Mesothelial cell of epicardium (in vitro differentiated cells): Measurements from ENCODE around the gene TSPAN32. TPM values are rescaled to one million over a fixed set of nuclear protein-coding genes. Genes with fewer than 3 reads are reported as not detected.

Experiments used
- DNase-seq, 2 experiments: peaks; one replicate each; pipeline ENCODE4 v3.0.0; 2021; ENCODE audit warnings: low spot score in 2 of 2; ENCODE audit not compliant: unreplicated experiment in 2 of 2
- H3K27ac Mint-ChIP-seq: 2 replicates; pipeline ENCODE4 v1.8.0; 2021; ENCODE audit warnings: mixed read lengths
- H3K27me3 Mint-ChIP-seq: 2 replicates; pipeline ENCODE4 v1.8.0; 2021; ENCODE audit warnings: low read depth, mixed read lengths
- H3K36me3 Mint-ChIP-seq: 2 replicates; pipeline ENCODE4 v1.8.0; 2021; ENCODE audit warnings: mixed read lengths
- H3K4me1 Mint-ChIP-seq: 2 replicates; pipeline ENCODE4 v1.8.0; 2021; ENCODE audit warnings: mixed read lengths
- H3K4me3 Mint-ChIP-seq: 2 replicates; pipeline ENCODE4 v1.8.0; 2021; ENCODE audit warnings: mild to moderate bottlenecking, moderate library complexity, mixed read lengths
- H3K9me3 Mint-ChIP-seq: 2 replicates; pipeline ENCODE4 v1.8.0; 2021; ENCODE audit warnings: mixed read lengths
- CTCF ChIP-seq: fragments of 200-600 bp; sonication (generic); IDR thresholded peaks from one replicate; pipeline ENCODE4 v1.5.0; 2021; ENCODE audit warnings: antibody characterized with exemption; ENCODE audit not compliant: unreplicated experiment
- total RNA-seq: library from RNA; stranded (reverse); gene quantifications from 3 replicates; pipeline ENCODE4 v1.2.1, GENCODE V29; 2021

The TSPAN32 gene
- total RNA-seq, 1 donor from 2014 or later, result 0.94 TPM

- TF ChIP-seq CTCF, result no peak
- peaks cover 32% of the 10 kb centered on the region for H3K27me3 Mint-ChIP-seq
- H3K36me3 Mint-ChIP-seq, result no peaks in the 10 kb centered on the region
- DNase-seq, result peak in 1 of 2 experiments; percentile 37
- H3K4me1 Mint-ChIP-seq, result peaks cover 8% of the 10 kb centered on the region
- H3K9me3 Mint-ChIP-seq, result no peaks in the 10 kb centered on the region
- no peak overlapping the region for H3K4me3 Mint-ChIP-seq
- H3K27ac Mint-ChIP-seq, result no peak overlapping the region
Measured at GRCh38 chr11:2263071-2263565, 38.7 kb upstream of the TSPAN32 start.

- Mint-ChIP-seq H3K36me3 (no peaks in the 10 kb centered on the region), H3K27ac (no peak overlapping the region), H3K4me3 (no peak overlapping the region), H3K4me1 (peaks cover 10% of the 10 kb centered on the region), H3K9me3 (no peaks in the 10 kb centered on the region), H3K27me3 (peaks cover 39% of the 10 kb centered on the region)
- peak in 1 of 2 experiments; percentile 33 for DNase-seq
- TF ChIP-seq CTCF, result no peak
Measured at GRCh38 chr11:2263724-2264360, 38.0 kb upstream of the TSPAN32 start.

- H3K27me3 Mint-ChIP-seq, result peaks cover 42% of the 10 kb centered on the region
- no peak for TF ChIP-seq CTCF
- H3K4me1 Mint-ChIP-seq, result peaks cover 10% of the 10 kb centered on the region
- H3K36me3 Mint-ChIP-seq, result no peaks in the 10 kb centered on the region
- H3K9me3 Mint-ChIP-seq, result no peaks in the 10 kb centered on the region
- DNase-seq, result no peak
- H3K4me3 Mint-ChIP-seq, result no peak overlapping the region
- no peak overlapping the region for H3K27ac Mint-ChIP-seq
Measured at GRCh38 chr11:2264366-2265053, 37.3 kb upstream of the TSPAN32 start.

GRCh38 chr11:2265396-2265795, 36.4 kb upstream of the TSPAN32 start:
- H3K27ac Mint-ChIP-seq, result no peak overlapping the region
- no peak for DNase-seq
- peaks cover 46% of the 10 kb centered on the region for H3K27me3 Mint-ChIP-seq
- no peaks in the 10 kb centered on the region for H3K36me3 Mint-ChIP-seq
- H3K4me3 Mint-ChIP-seq, result no peak overlapping the region
- no peaks in the 10 kb centered on the region for H3K9me3 Mint-ChIP-seq
- H3K4me1 Mint-ChIP-seq, result peaks cover 10% of the 10 kb centered on the region
- TF ChIP-seq CTCF, result no peak

GRCh38 chr11:2265854-2266585, 35.8 kb upstream of the TSPAN32 start:
- peaks cover 51% of the 10 kb centered on the region for H3K27me3 Mint-ChIP-seq
- no peaks in the 10 kb centered on the region for H3K9me3 Mint-ChIP-seq
- no peak overlapping the region for H3K27ac Mint-ChIP-seq
- no peaks in the 10 kb centered on the region for H3K36me3 Mint-ChIP-seq
- no peak for TF ChIP-seq CTCF
- peak in 1 of 2 experiments; percentile 26 for DNase-seq
- peaks cover 10% of the 10 kb centered on the region for H3K4me1 Mint-ChIP-seq
- no peak overlapping the region for H3K4me3 Mint-ChIP-seq
